Prostate gland (tissue), 2 donors: ENCODE results near the gene HSD17B11.

ENCODE experiments used
- CTCF ChIP-seq, 4 experiments: fragments of 200-600 bp in 2 of 4; fragments of 450-650 bp in 2 of 4; sonication (generic) in 2 of 4; IDR thresholded peaks; 1 replicate in 3 of 4; 2 replicates in 1 of 4; pipeline ENCODE4 v1.5.1; 2016 to 2019; ENCODE audit warnings: antibody characterized with exemption in 4 of 4, mild to moderate bottlenecking in 2 of 4, moderate library complexity in 2 of 4
- POLR2A ChIP-seq: fragments of 450-650 bp; IDR thresholded peaks from one replicate; pipeline ENCODE4 v1.6.1; 2016; ENCODE audit warnings: antibody characterized with exemption, mild to moderate bottlenecking
- POLR2AphosphoS5 ChIP-seq: sonication (generic); formaldehyde crosslinking; IDR thresholded peaks from one replicate; pipeline ENCODE4 v1.6.1; 2017; ENCODE audit warnings: antibody characterized with exemption

GRCh38 chr4:87327136-87327535 is 63.9 kb downstream of the HSD17B11 start:
- TF ChIP-seq CTCF (IDR thresholded peaks at IDR 0.05) (no peak), POLR2A (no peak), POLR2AphosphoS5 (no peak)
